Duodenal mucosa (tissue), 2 donors: Measurements from ENCODE around the gene RAF1.

Experiments used
- H3K27ac ChIP-seq: one replicate; pipeline ENCODE4 v1.7.0; 2013; ENCODE audit warnings: low read depth, low read length
- H3K27me3 ChIP-seq, 2 donors: one replicate each; pipeline ENCODE4 v1.7.0; 2013; ENCODE audit warnings: low read length in 2 of 2, control low read depth in 1 of 2; ENCODE audit not compliant: insufficient read depth in 2 of 2, control insufficient read depth in 1 of 2
- H3K36me3 ChIP-seq, 2 donors: one replicate each; pipeline ENCODE4 v1.7.0; 2013; ENCODE audit warnings: low read length in 2 of 2, control low read depth in 1 of 2; ENCODE audit not compliant: insufficient read depth in 2 of 2, control insufficient read depth in 1 of 2
- H3K4me1 ChIP-seq, 2 donors: one replicate each; pipeline ENCODE4 v1.7.0; 2013; ENCODE audit warnings: low read length in 2 of 2, control low read depth in 1 of 2; ENCODE audit not compliant: insufficient read depth in 2 of 2, control insufficient read depth in 1 of 2
- H3K4me3 ChIP-seq, 2 donors: one replicate each; pipeline ENCODE4 v1.7.0; 2013; ENCODE audit warnings: low read length in 2 of 2, low read depth in 1 of 2
- H3K9ac ChIP-seq, 2 donors: one replicate each; pipeline ENCODE4 v1.7.0; 2013; ENCODE audit warnings: low read length in 2 of 2, low read depth in 1 of 2
- H3K9me3 ChIP-seq, 2 donors: one replicate each; pipeline ENCODE4 v1.7.0; 2013; ENCODE audit warnings: low read length in 2 of 2, control low read depth in 1 of 2; ENCODE audit not compliant: control insufficient read depth in 1 of 2

The RAF1 gene

DNA sequence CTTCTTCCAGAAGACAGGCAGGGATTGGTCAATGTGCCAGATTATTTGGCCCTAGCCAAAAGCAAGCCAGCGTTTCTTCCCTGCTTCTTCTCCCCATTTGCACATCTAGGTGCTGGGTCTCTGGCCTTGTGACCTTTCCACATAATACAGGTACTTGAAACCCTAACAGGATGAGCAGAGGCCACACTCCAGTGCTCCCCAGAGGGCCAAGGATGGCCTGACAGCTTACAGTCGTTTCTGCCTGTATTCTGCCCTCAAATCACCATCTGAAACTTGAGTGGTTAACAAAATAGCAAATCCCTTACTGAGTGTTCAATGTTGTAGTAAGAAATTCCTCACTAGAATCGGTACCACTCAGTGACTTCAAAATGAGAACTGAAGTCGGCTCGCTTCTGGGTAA, 77.9 kb downstream of the RAF1 start:
- H3K36me3 ChIP-seq = peaks cover 60 to 88% of the 10 kb centered on the region in 2 donors
- no peaks in the 10 kb centered on the region for H3K4me1 ChIP-seq
- H3K4me3 ChIP-seq = no peak overlapping the region
- no peaks in the 10 kb centered on the region for H3K9me3 ChIP-seq
- H3K27me3 ChIP-seq = no peaks in the 10 kb centered on the region
- H3K27ac ChIP-seq = no peak overlapping the region
- no peak overlapping the region for H3K9ac ChIP-seq

GRCh38 chr3:12585181-12585580, 78.7 kb downstream of the RAF1 start:
- no peaks in the 10 kb centered on the region for H3K27me3 ChIP-seq
- H3K9me3 ChIP-seq = no peaks in the 10 kb centered on the region
- H3K4me1 ChIP-seq = no peaks in the 10 kb centered on the region
- H3K36me3 ChIP-seq = peaks cover 54 to 85% of the 10 kb centered on the region in 2 donors
- no peak overlapping the region for H3K9ac ChIP-seq
- no peak overlapping the region for H3K4me3 ChIP-seq
- H3K27ac ChIP-seq = no peak overlapping the region

GRCh38 chr3:12584083-12584482, 79.8 kb downstream of the RAF1 start:
- Histone ChIP-seq H3K9ac (no peak overlapping the region), H3K9me3 (no peaks in the 10 kb centered on the region), H3K4me3 (no peak overlapping the region), H3K27ac (no peak overlapping the region), H3K4me1 (no peaks in the 10 kb centered on the region), H3K36me3 (peaks cover 49 to 89% of the 10 kb centered on the region in 2 donors), H3K27me3 (no peaks in the 10 kb centered on the region)

- no peaks in the 10 kb centered on the region for H3K4me1 ChIP-seq
- peaks cover 44 to 85% of the 10 kb centered on the region in 2 donors for H3K36me3 ChIP-seq
- H3K27ac ChIP-seq = no peak overlapping the region
Measured at GRCh38 chr3:12583280-12583679, 80.6 kb downstream of the RAF1 start.

GRCh38 chr3:12582730-12583129, 81.2 kb downstream of the RAF1 start:
- Histone ChIP-seq H3K4me3 (no peak overlapping the region), H3K36me3 (peaks cover 42 to 84% of the 10 kb centered on the region in 2 donors), H3K27ac (no peak overlapping the region), H3K9ac (no peak overlapping the region), H3K27me3 (no peaks in the 10 kb centered on the region), H3K4me1 (no peaks in the 10 kb centered on the region), H3K9me3 (no peaks in the 10 kb centered on the region)

More at GRCh38 chr3:12583280-12583679, 80.6 kb downstream of the RAF1 start:
- no peak overlapping the region for H3K9ac ChIP-seq
- no peaks in the 10 kb centered on the region for H3K9me3 ChIP-seq
- H3K4me3 ChIP-seq = no peak overlapping the region
- H3K27me3 ChIP-seq = no peaks in the 10 kb centered on the region

- no peaks in the 10 kb centered on the region for H3K4me1 ChIP-seq
- no peaks in the 10 kb centered on the region for H3K9me3 ChIP-seq
- no peaks in the 10 kb centered on the region for H3K27me3 ChIP-seq
- H3K9ac ChIP-seq = no peak overlapping the region
- no peak overlapping the region for H3K4me3 ChIP-seq
- peaks cover 43 to 86% of the 10 kb centered on the region in 2 donors for H3K36me3 ChIP-seq
- H3K27ac ChIP-seq = no peak overlapping the region
Measured at GRCh38 chr3:12579905-12580304, 84.0 kb downstream of the RAF1 start.

GRCh38 chr3:12579456-12579855, 84.5 kb downstream of the RAF1 start:
- Histone ChIP-seq H3K36me3 (peaks cover 44 to 86% of the 10 kb centered on the region in 2 donors), H3K27ac (no peak overlapping the region)

DNA sequence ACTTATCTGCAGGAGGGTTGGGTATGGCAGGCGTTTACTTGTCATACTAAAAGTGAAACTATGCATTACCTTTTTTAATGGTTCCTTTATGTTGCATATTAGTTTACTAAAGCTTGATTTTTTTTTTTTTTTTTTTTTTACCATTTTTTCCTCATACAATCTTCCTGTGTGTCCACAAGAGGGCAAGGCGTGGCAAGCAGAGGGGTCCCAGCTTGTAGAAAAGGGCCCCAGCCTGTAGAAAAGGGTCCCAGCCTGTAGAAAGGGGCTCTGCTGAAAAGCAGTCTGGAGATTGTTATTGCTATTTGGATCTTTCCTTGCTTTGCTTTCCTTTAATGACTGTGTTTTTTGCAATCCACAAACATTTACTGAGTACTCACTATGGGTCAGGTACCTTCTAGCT, 85.2 kb downstream of the RAF1 start:
- Histone ChIP-seq H3K36me3 (peaks cover 44 to 86% of the 10 kb centered on the region in 2 donors), H3K9me3 (no peaks in the 10 kb centered on the region), H3K4me1 (no peaks in the 10 kb centered on the region), H3K9ac (no peak overlapping the region), H3K27ac (no peak overlapping the region), H3K27me3 (no peaks in the 10 kb centered on the region), H3K4me3 (no peak overlapping the region)

More at GRCh38 chr3:12579456-12579855, 84.5 kb downstream of the RAF1 start:
- Histone ChIP-seq H3K9me3 (no peaks in the 10 kb centered on the region), H3K27me3 (no peaks in the 10 kb centered on the region), H3K9ac (no peak overlapping the region), H3K4me1 (no peaks in the 10 kb centered on the region), H3K4me3 (no peak overlapping the region)

DNA sequence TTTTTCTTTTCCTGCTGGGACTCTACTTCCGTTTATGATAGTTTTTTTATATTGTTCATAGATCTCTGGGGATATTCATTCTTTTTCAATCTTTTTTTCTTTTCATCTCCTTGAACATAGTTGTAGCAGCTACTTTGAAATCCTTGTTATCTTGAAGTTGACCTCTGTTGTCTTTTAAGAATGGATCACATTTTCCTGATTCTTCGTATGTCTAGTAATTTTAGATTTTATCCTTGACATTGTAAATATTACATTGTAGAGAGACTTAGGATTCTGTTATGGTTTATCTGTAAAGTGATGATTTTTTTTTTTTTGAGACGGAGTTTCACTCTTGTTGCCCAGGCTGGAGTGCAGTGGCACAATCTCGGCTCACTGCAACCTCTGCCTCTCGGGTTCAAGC, 86.5 kb downstream of the RAF1 start:
- no peak overlapping the region for H3K4me3 ChIP-seq
- peaks cover 44 to 87% of the 10 kb centered on the region in 2 donors for H3K36me3 ChIP-seq
- H3K27me3 ChIP-seq = no peaks in the 10 kb centered on the region
- H3K9me3 ChIP-seq = no peaks in the 10 kb centered on the region
- H3K9ac ChIP-seq = no peak overlapping the region
- H3K4me1 ChIP-seq = no peaks in the 10 kb centered on the region
- H3K27ac ChIP-seq = no peak overlapping the region

- Histone ChIP-seq H3K27ac (no peak overlapping the region), H3K36me3 (peaks cover 56 to 90% of the 10 kb centered on the region in 2 donors), H3K27me3 (no peaks in the 10 kb centered on the region), H3K9me3 (no peaks in the 10 kb centered on the region), H3K4me1 (no peaks in the 10 kb centered on the region), H3K4me3 (no peak overlapping the region), H3K9ac (no peak overlapping the region)
Measured at GRCh38 chr3:12574661-12575060, 89.3 kb downstream of the RAF1 start.

- H3K36me3 ChIP-seq = peaks cover 59 to 89% of the 10 kb centered on the region in 2 donors
- no peak overlapping the region for H3K9ac ChIP-seq
- no peaks in the 10 kb centered on the region for H3K9me3 ChIP-seq
- no peaks in the 10 kb centered on the region for H3K4me1 ChIP-seq
- H3K27me3 ChIP-seq = no peaks in the 10 kb centered on the region
- H3K27ac ChIP-seq = no peak overlapping the region
- no peak overlapping the region for H3K4me3 ChIP-seq
Measured at GRCh38 chr3:12574131-12574530, 89.8 kb downstream of the RAF1 start.
